Adrenal gland (tissue), 12 donors: ENCODE results near the gene LATS2. TPM values are rescaled to one million over a fixed set of nuclear protein-coding genes. Genes with fewer than 3 reads are reported as not detected.
"Not testable (repeated sequence)": the region's sequence is repeated elsewhere in the genome, so short reads cannot be mapped to it uniquely, and the experiment has no call there.

Experiments used
- DNase-seq, 7 donors: peaks; one replicate each; pipeline ENCODE4 v3.0.0-alpha.2; 2019 to 2020
- H3K27ac ChIP-seq, 5 donors: fragments of 200-600 bp; sonication (generic) in 4 of 5; 1 replicate in 3 of 5; 2 replicates in 2 of 5; pipeline versions ENCODE4 v1.5.1 to v1.8.0; 2016 to 2020; ENCODE audit warnings: mild to moderate bottlenecking in 1 of 5
- H3K27me3 ChIP-seq: fragments of 200-600 bp; 2 replicates; pipeline ENCODE4 v1.8.0; 2021
- H3K36me3 ChIP-seq, 2 donors: fragments of 200-600 bp; replicated peaks in 1 of 2; 1 replicate in 1 of 2; 2 replicates in 1 of 2; pipeline versions ENCODE4 v1.5.1 to v1.8.0; 2018 to 2022
- H3K4me1 ChIP-seq, 2 donors: fragments of 200-600 bp; replicated peaks in 1 of 2; 1 replicate in 1 of 2; 2 replicates in 1 of 2; pipeline versions ENCODE4 v1.5.1 to v1.8.0; 2018 to 2021
- H3K4me3 ChIP-seq, 4 donors: fragments of 200-600 bp; sonication (generic) in 3 of 4; one replicate each; pipeline ENCODE4 v1.5.1; 2016 to 2018
- H3K9me3 ChIP-seq, 3 donors: fragments of 200-600 bp; sonication (generic) in 1 of 3; replicated peaks in 1 of 3; 1 replicate in 2 of 3; 2 replicates in 1 of 3; pipeline versions ENCODE4 v1.5.1 to v1.8.0; 2016 to 2021
- CTCF ChIP-seq, 6 experiments: fragments of 450-650 bp in 4 of 6; fragments of 200-600 bp in 2 of 6; sonication (generic) in 1 of 6; IDR thresholded peaks; 1 replicate in 5 of 6; 2 replicates in 1 of 6; pipeline versions ENCODE4 v1.5.1 to v1.8.0; 2016 to 2021; ENCODE audit warnings: antibody characterized with exemption in 6 of 6, mild to moderate bottlenecking in 2 of 6, moderate library complexity in 1 of 6
- POLR2A ChIP-seq, 2 donors: fragments of 450-650 bp; IDR thresholded peaks; one replicate each; pipeline ENCODE4 v1.6.1; 2017; ENCODE audit warnings: antibody characterized with exemption in 2 of 2, mild to moderate bottlenecking in 2 of 2, moderate library complexity in 1 of 2
- WGBS, 4 donors: extraction: QIAGEN DNeasy Blood & Tissue Kit in 2 of 4; methylation state at CpG; one replicate each; pipeline versions ENCODE4 v1.1.5 to v1.1.7; 2013 to 2017; 5-methylcytosine and 5-hydroxymethylcytosine counted together
- intact Hi-C, 2 donors: fragments of 100-400 bp; cut with DNase I; formaldehyde crosslinking; loops; one replicate each; pipeline versions ENCODE4 v1.14.1 to v1.15.0; 2022 to 2023
- polyA plus RNA-seq, 3 donors: library from polyadenylated mRNA; stranded (reverse); fragments of 200-250 nt in 2 of 3; fragments of 350-450 nt in 1 of 3; fragmentation: Illumina TruSeq in 1 of 3; extraction: RNeasy Lipid Tissue Mini Kit (QIAGEN cat#74804) in 1 of 3; gene quantifications; one replicate each; pipeline ENCODE4 v1.2.3, GENCODE V29; 2013 to 2014
- total RNA-seq, 9 donors: library from RNA; depleted of rRNA in 4 of 9; stranded (reverse); fragments of >200 nt in 4 of 9; fragments of 120-200 nt in 1 of 9; fragmentation: NEBNext Ultra II Directional in 1 of 9; extraction: Animal tissue kit (Norgen Biotek cat#: 25700) in 1 of 9; gene quantifications; one replicate each; pipeline versions ENCODE4 v1.1.0 to v1.2.4, GENCODE V29; 2013 to 2023
- donor health status: healthy with polysubstance abuse.
- donor health status: Bipolar disorder and iron deficiency.
- donor health status: DM: yes; HTN: yes; CAD: no.
- donor health status: DM: no; HTN: no; CAD: no.
- donor health status: DM: no; HTN: no; CAD: no.
- donor health status: DM: yes; HTN: yes; CAD: no.

Gene LATS2
- total and polyA plus RNA-seq, 12 donors: 7.4 to 35.6 (median 23.3) TPM

GRCh38 chr13:20940083-20940482, 121.3 kb downstream of the LATS2 start:
- intact Hi-C loops: loop anchor here (5.0 to 10.0 kb wide), 4 partner anchors 135 to 545 kb away; no protein-coding TSS in a partner anchor
- 73 to 81% (median 78%) methylated on average over 3 of the region's 3 CpGs for WGBS, 4 donors
- no peak overlapping the region for H3K27ac ChIP-seq
- H3K27me3 ChIP-seq: peaks cover 5% of the 10 kb centered on the region
- no peak overlapping the region for H3K4me3 ChIP-seq
- no peaks in the 10 kb centered on the region for H3K9me3 ChIP-seq
- TF ChIP-seq CTCF (IDR thresholded peaks at IDR 0.05): no peak
- H3K36me3 ChIP-seq: no peaks in the 10 kb centered on the region
- no peak for DNase-seq
- H3K4me1 ChIP-seq: no peaks in the 10 kb centered on the region

- WGBS, 4 donors: 57 to 83% (median 68%) methylated on average over 1 to 4 of the region's 4 CpGs
- no peaks in the 10 kb centered on the region for H3K4me1 ChIP-seq
- no peaks in the 10 kb centered on the region for H3K36me3 ChIP-seq
- no peak for DNase-seq
- H3K9me3 ChIP-seq: no peaks in the 10 kb centered on the region
- peaks cover 5% of the 10 kb centered on the region for H3K27me3 ChIP-seq
- intact Hi-C loops: loop anchor here (5.0 to 10.0 kb wide), 5 partner anchors 135 to 545 kb away; no protein-coding TSS in a partner anchor
- H3K27ac ChIP-seq: no peak overlapping the region
- TF ChIP-seq POLR2A (IDR thresholded peaks at IDR 0.05): no peak
- no peak for TF ChIP-seq CTCF (IDR thresholded peaks at IDR 0.05)
- H3K4me3 ChIP-seq: no peak overlapping the region
Observed at GRCh38 chr13:20939662-20940061, 121.7 kb downstream of the LATS2 start.

- no peak overlapping the region for H3K27ac ChIP-seq
- DNase-seq: peak in 1 of 7 donors; percentile 20
- 54 to 78% (median 64%) methylated on average over 6 of the region's 6 CpGs for WGBS, 4 donors
- no peaks in the 10 kb centered on the region for H3K9me3 ChIP-seq
- no peak overlapping the region for H3K4me3 ChIP-seq
- intact Hi-C loops: loop anchor here in 1 of 2 donors (5.0 kb wide), 1 partner anchor 539 kb away; no protein-coding TSS in a partner anchor
- TF ChIP-seq POLR2A (IDR thresholded peaks at IDR 0.05) (no peak), CTCF (IDR thresholded peaks at IDR 0.05) (no peak)
- H3K27me3 ChIP-seq: peaks cover 5% of the 10 kb centered on the region
- H3K4me1 ChIP-seq: no peaks in the 10 kb centered on the region
- H3K36me3 ChIP-seq: no peaks in the 10 kb centered on the region
Observed at GRCh38 chr13:20938302-20938701, 123.1 kb downstream of the LATS2 start.

- no peak for TF ChIP-seq CTCF (IDR thresholded peaks at IDR 0.05)
- 59 to 73% (median 66%) methylated on average over 4 of the region's 4 CpGs for WGBS, 4 donors
- no peaks in the 10 kb centered on the region for H3K27me3 ChIP-seq
- H3K4me1 ChIP-seq: no peaks in the 10 kb centered on the region
- H3K9me3 ChIP-seq: no peaks in the 10 kb centered on the region
- H3K36me3 ChIP-seq: no peaks in the 10 kb centered on the region
- intact Hi-C loops: loop anchor here in 1 of 2 donors (10.0 kb wide), 1 partner anchor 433 kb away; no protein-coding TSS in a partner anchor
- no peak for DNase-seq
- H3K4me3 ChIP-seq: no peak overlapping the region
- no peak overlapping the region for H3K27ac ChIP-seq
Observed at GRCh38 chr13:20927596-20928257, 133.7 kb downstream of the LATS2 start.

GRCh38 chr13:20925395-20925790, 136.0 kb downstream of the LATS2 start:
- H3K4me3 ChIP-seq, H3K36me3 ChIP-seq, H3K27ac ChIP-seq, DNase-seq, H3K27me3 ChIP-seq, H3K9me3 ChIP-seq, H3K4me1 ChIP-seq: not testable (repeated sequence)
- WGBS, 4 donors: 53 to 59% (median 58%) methylated on average over 13 of the region's 13 CpGs
- intact Hi-C loops: loop anchor here in 1 of 2 donors (10.0 kb wide), 1 partner anchor 431 kb away; no protein-coding TSS in a partner anchor
